B cell (primary cell): ENCODE measurements around the gene SIT1. TPM values are rescaled to one million over a fixed set of nuclear protein-coding genes. Genes with fewer than 3 reads are reported as not detected.
"Not testable (repeated sequence)": the region's sequence is repeated elsewhere in the genome, so short reads cannot be mapped to it uniquely, and the experiment has no call there.

Source experiments
- ATAC-seq: fragments of 200-7000 bp; cut with Tn5 transposase; one replicate; pipeline ENCODE4 v1.10.0; 2021; ENCODE audit warnings: low read depth, mild to moderate bottlenecking, moderate number of reproducible peaks, moderate library complexity
- CTCF ChIA-PET: fragments of 350-600 bp; sonication (Branson Sonifier 250); formaldehyde crosslinking; loops from one replicate; lab custom pipeline; 2021; ENCODE audit warnings: antibody characterized with exemption, inconsistent platforms; lab: Charles Lee
- POLR2A ChIA-PET: fragments of 350-600 bp; sonication (Branson Sonifier 250); formaldehyde crosslinking; loops from one replicate; lab custom pipeline; 2021; ENCODE audit warnings: antibody characterized with exemption; lab: Charles Lee
- DNase-seq: peaks from one replicate; pipeline ENCODE4 v3.0.0; 2013
- H2AFZ ChIP-seq: 2 replicates; pipeline ENCODE4 v1.6.1; 2012; ENCODE audit warnings: mild to moderate bottlenecking, low read depth, low read length; ENCODE audit not compliant: insufficient read depth, poor library complexity, severe bottlenecking
- H3K27ac ChIP-seq, 2 donors: 1 replicate in 1 of 2; 2 replicates in 1 of 2; pipeline ENCODE4 v1.5.1; 2012 to 2013; ENCODE audit warnings: low read length in 2 of 2, mild to moderate bottlenecking in 2 of 2, moderate library complexity in 1 of 2
- H3K27me3 ChIP-seq, 4 experiments: fragments of 200-600 bp in 1 of 4; sonication (generic) in 1 of 4; replicated peaks in 1 of 4; 1 replicate in 2 of 4; 2 replicates in 2 of 4; pipeline versions ENCODE4 v1.6.1 to v1.7.0; 2013 to 2016; ENCODE audit warnings: low read length in 3 of 4, mild to moderate bottlenecking in 2 of 4, mixed read lengths in 1 of 4, moderate library complexity in 1 of 4; ENCODE audit not compliant: insufficient read depth in 4 of 4, control insufficient read depth in 3 of 4; ENCODE audit errors: control extremely low read depth in 1 of 4
- H3K36me3 ChIP-seq, 2 experiments: replicated peaks in 1 of 2; 1 replicate in 1 of 2; 2 replicates in 1 of 2; pipeline versions ENCODE4 v1.6.1 to v1.7.1; 2013; ENCODE audit warnings: low read length in 1 of 2; ENCODE audit not compliant: insufficient read depth in 2 of 2, control insufficient read depth in 1 of 2; ENCODE audit errors: control extremely low read depth in 1 of 2, extremely low read depth in 1 of 2
- H3K4me1 ChIP-seq, 2 donors: fragments of 200-600 bp in 1 of 2; sonication (generic) in 1 of 2; 1 replicate in 1 of 2; 2 replicates in 1 of 2; pipeline versions ENCODE4 v1.5.1 to v1.6.1; 2013 to 2017; ENCODE audit warnings: low read length in 2 of 2; ENCODE audit not compliant: control insufficient read depth in 2 of 2, insufficient read depth in 2 of 2
- H3K4me2 ChIP-seq: replicated peaks from 2 replicates; pipeline ENCODE3; 2012; ENCODE audit warnings: mild to moderate bottlenecking, low read depth, low read length; ENCODE audit not compliant: poor library complexity, severe bottlenecking
- H3K4me3 ChIP-seq, 5 experiments: fragments of 200-600 bp in 1 of 5; sonication (generic) in 1 of 5; 1 replicate in 3 of 5; 2 replicates in 2 of 5; pipeline versions ENCODE4 v1.5.1 to v1.7.0; 2011 to 2016; ENCODE audit warnings: low read length in 4 of 5, mild to moderate bottlenecking in 4 of 5, low read depth in 2 of 5, control low read depth in 1 of 5, moderate library complexity in 1 of 5; ENCODE audit not compliant: insufficient read depth in 1 of 5; ENCODE audit errors: control extremely low read depth in 1 of 5, extremely low read depth in 1 of 5
- H3K79me2 ChIP-seq: fragments of 200-600 bp; sonication (generic); one replicate; pipeline ENCODE4 v1.6.0; 2016; ENCODE audit warnings: low read length; ENCODE audit not compliant: control insufficient read depth, insufficient read depth
- H3K9ac ChIP-seq: fragments of 200-600 bp; sonication (generic); 2 replicates; pipeline ENCODE4 v1.6.1; 2017; ENCODE audit warnings: mild to moderate bottlenecking, low read length, moderate library complexity
- H3K9me3 ChIP-seq, 3 donors: one replicate each; pipeline versions ENCODE4 v1.6.1 to v1.7.1; 2013; ENCODE audit warnings: low read length in 2 of 3; ENCODE audit not compliant: control insufficient read depth in 2 of 3, insufficient read depth in 1 of 3; ENCODE audit errors: control extremely low read depth in 1 of 3
- H4K20me1 ChIP-seq: 2 replicates; pipeline ENCODE4 v1.6.0; 2012; ENCODE audit warnings: mild to moderate bottlenecking, low read length; ENCODE audit not compliant: insufficient read depth, control insufficient read depth, poor library complexity, severe bottlenecking
- H3K27ac Mint-ChIP-seq: one replicate; pipeline ENCODE4 v1.8.0; 2021; ENCODE audit warnings: mixed read lengths
- H3K27me3 Mint-ChIP-seq: one replicate; pipeline ENCODE4 v1.8.0; 2021; ENCODE audit warnings: mixed read lengths
- H3K4me1 Mint-ChIP-seq: one replicate; pipeline ENCODE4 v1.8.0; 2021; ENCODE audit warnings: mixed read lengths
- H3K4me3 Mint-ChIP-seq: one replicate; pipeline ENCODE4 v1.8.0; 2021; ENCODE audit warnings: mixed read lengths
- H3K9me3 Mint-ChIP-seq: one replicate; pipeline ENCODE4 v1.8.0; 2022; ENCODE audit warnings: mixed read lengths; ENCODE audit not compliant: insufficient read depth
- CTCF ChIP-seq: fragments of 200-600 bp; IDR thresholded peaks from one replicate; pipeline ENCODE4 v1.8.0; 2022; ENCODE audit warnings: antibody characterized with exemption, mild to moderate bottlenecking
- EZH2 ChIP-seq: IDR thresholded peaks from 2 replicates; pipeline ENCODE4 v1.6.1; 2012; ENCODE audit warnings: borderline replicate concordance, low read depth, mild to moderate bottlenecking, moderate library complexity, low read length; ENCODE audit not compliant: insufficient read depth, poor library complexity, severe bottlenecking
- WGBS: methylation state at CpG from one replicate; pipeline ENCODE4 v1.1.5; 2013; ENCODE audit warnings: missing lambda C conversion rate; ENCODE audit not compliant: insufficient coverage; 5-methylcytosine and 5-hydroxymethylcytosine counted together
- intact Hi-C: fragments of 100-400 bp; cut with micrococcal nuclease; formaldehyde crosslinking; loops from one replicate; pipeline ENCODE4 v1.10.0; 2022
- polyA plus RNA-seq: library from polyadenylated mRNA; depleted of rRNA; stranded (reverse); fragments of >200 nt; gene quantifications from 2 replicates; pipeline ENCODE4 v1.2.3, GENCODE V29; 2012
- total RNA-seq, 2 donors: library from RNA; stranded (reverse); fragments of 120-200 nt in 1 of 2; gene quantifications; 1 replicate in 1 of 2; 2 replicates in 1 of 2; pipeline versions ENCODE4 v1.2.3 to v1.2.4, GENCODE V29; 2013 to 2022

SIT1 gene
- total and polyA plus RNA-seq, 2 donors (not counting 1 experiment from before 2014, with no cell fraction given), result 37.1 to 38.5 TPM

GRCh38 chr9:35646153-35646532 is 4.6 kb downstream of the SIT1 start:
- Histone ChIP-seq H3K4me1 (peaks cover 76 to 92% of the 10 kb centered on the region in 2 donors), H4K20me1 (no peaks in the 10 kb centered on the region), H3K4me3 (peak overlapping the region; percentile 76 to 90 (median 84)), H3K4me2 (peak overlapping the region; percentile 93), H3K9me3 (no peaks in the 10 kb centered on the region), H3K27ac (peak overlapping the region; percentile 88 to 95), H3K9ac (peak overlapping the region; percentile 88), H2AFZ (peak overlapping the region; percentile 83), H3K36me3 (peaks cover 0 to 13% of the 10 kb centered on the region in 2 experiments), H3K79me2 (peaks cover 52% of the 10 kb centered on the region), H3K27me3 (no peaks in the 10 kb centered on the region)
- Mint-ChIP-seq H3K27ac (peak overlapping the region; percentile 97), H3K4me3 (peak overlapping the region; percentile 97), H3K4me1 (peaks cover 82% of the 10 kb centered on the region), H3K9me3 (no peaks in the 10 kb centered on the region), H3K27me3 (no peaks in the 10 kb centered on the region)
- ChIA-PET CTCF (interaction anchor here (1.1 to 15.0 kb wide), 16 partner anchors 10 to 529 kb away, joined by 3 to 357 read pairs (median 12); partner anchors contain the start of genes ARHGEF39, CCDC107, CD72 and CREB3), POLR2A (interaction anchor here (0.7 to 9.7 kb wide), 11 partner anchors 10 to 86 kb away, joined by 3 to 114 read pairs (median 8); partner anchors contain the start of genes CCDC107, CD72, CREB3 and RMRP)
- TF ChIP-seq CTCF (no peak), EZH2 (no peak)
- intact Hi-C loops, result loop anchor here (1.0 to 2.0 kb wide), 8 partner anchors 10 to 169 kb away; partner anchors contain the start of genes CCDC107, CREB3, HINT2 and RMRP
- no peak for DNase-seq
- no peak for ATAC-seq
- WGBS, result 0% methylated on average over 9 of the region's 11 CpGs

- Mint-ChIP-seq H3K27ac (peak overlapping the region; percentile 97), H3K4me1 (peaks cover 82% of the 10 kb centered on the region), H3K4me3 (peak overlapping the region; percentile 97)
- Histone ChIP-seq H3K27ac (peak overlapping the region; percentile 88 to 95), H3K4me1 (peaks cover 78 to 92% of the 10 kb centered on the region in 2 donors), H3K4me3 (peak overlapping the region; percentile 76 to 90 (median 84)), H3K36me3 (peaks cover 0 to 13% of the 10 kb centered on the region in 2 experiments), H3K9ac (peak overlapping the region; percentile 88), H3K4me2 (peak overlapping the region; percentile 93), H2AFZ (peak overlapping the region; percentile 83), H3K79me2 (peaks cover 52% of the 10 kb centered on the region)
- not testable (repeated sequence) for ATAC-seq, H4K20me1 ChIP-seq, DNase-seq, H3K27me3 ChIP-seq, H3K27me3 Mint-ChIP-seq, H3K9me3 Mint-ChIP-seq, H3K9me3 ChIP-seq
- intact Hi-C loops, result loop anchor here (1.0 to 2.0 kb wide), 8 partner anchors 9 to 170 kb away; partner anchors contain the start of genes CCDC107, CREB3, HINT2 and RMRP
- POLR2A ChIA-PET, result interaction anchor here (0.7 to 9.7 kb wide), 10 partner anchors 10 to 87 kb away, joined by 3 to 114 read pairs (median 9); partner anchors contain the start of genes CCDC107, CD72, CREB3 and RMRP
- 29% methylated on average over 7 of the region's 10 CpGs for WGBS
- CTCF ChIA-PET, result interaction anchor here (0.7 to 15.0 kb wide), 16 partner anchors 10 to 529 kb away, joined by 3 to 357 read pairs (median 12); partner anchors contain the start of genes ARHGEF39, CCDC107, CD72 and CREB3
Measured at GRCh38 chr9:35645736-35646135, 5.0 kb downstream of the SIT1 start.
